Superior temporal gyrus (tissue), 1 donor: ENCODE data around the gene RIPOR3.
"Not testable (repeated sequence)": the region's sequence is repeated elsewhere in the genome, so short reads cannot be mapped to it uniquely, and the experiment has no call there.

ENCODE experiments used
- DNase-seq: peaks from one replicate; pipeline ENCODE4 v3.0.0-alpha.2; 2016; ENCODE audit errors: extremely low spot score

RIPOR3 gene

DNA sequence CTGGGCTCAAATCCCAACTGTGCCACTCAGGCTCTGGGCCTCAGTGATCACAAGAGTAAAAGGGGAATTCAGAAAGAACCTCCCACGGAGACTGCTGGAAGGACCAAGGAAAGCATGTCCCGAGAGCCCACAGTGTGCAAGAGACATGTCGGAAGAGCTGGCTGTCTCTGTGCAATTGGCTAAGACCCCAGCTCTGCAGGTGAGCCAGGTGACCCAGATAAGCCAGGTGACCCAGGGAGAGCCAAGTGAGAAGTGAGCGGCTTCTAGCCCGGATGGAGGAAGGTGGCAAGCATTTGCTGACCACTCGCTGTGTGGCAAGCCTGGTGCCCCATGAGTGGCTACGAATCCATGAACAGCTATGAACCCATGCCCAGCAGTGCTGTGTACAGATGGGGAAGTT is 59.1 kb downstream of the RIPOR3 start:
- DNase-seq, result no peak

GRCh38 chr20:50630578-50631263 is 60.6 kb downstream of the RIPOR3 start:
- DNase-seq, result no peak

DNA sequence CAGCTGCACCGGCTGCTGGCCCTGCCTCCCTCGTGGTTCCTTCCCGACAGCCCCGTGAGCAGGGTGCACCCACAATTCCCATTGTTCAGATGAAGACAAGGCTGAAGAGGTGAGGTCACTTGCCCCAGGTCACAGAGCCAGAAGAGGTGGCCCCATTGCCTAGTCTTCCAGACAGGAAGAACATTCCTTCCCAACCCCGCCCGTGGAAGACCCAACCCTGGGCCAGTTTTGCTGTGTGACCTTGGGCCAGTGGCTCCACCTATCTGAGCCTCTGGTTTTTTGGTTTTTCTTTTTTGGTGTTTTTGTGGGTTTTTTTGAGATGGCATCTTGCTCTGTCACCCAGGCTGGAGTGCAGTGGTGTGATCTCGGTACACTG is 61.7 kb downstream of the RIPOR3 start:
- no peak for DNase-seq

DNA sequence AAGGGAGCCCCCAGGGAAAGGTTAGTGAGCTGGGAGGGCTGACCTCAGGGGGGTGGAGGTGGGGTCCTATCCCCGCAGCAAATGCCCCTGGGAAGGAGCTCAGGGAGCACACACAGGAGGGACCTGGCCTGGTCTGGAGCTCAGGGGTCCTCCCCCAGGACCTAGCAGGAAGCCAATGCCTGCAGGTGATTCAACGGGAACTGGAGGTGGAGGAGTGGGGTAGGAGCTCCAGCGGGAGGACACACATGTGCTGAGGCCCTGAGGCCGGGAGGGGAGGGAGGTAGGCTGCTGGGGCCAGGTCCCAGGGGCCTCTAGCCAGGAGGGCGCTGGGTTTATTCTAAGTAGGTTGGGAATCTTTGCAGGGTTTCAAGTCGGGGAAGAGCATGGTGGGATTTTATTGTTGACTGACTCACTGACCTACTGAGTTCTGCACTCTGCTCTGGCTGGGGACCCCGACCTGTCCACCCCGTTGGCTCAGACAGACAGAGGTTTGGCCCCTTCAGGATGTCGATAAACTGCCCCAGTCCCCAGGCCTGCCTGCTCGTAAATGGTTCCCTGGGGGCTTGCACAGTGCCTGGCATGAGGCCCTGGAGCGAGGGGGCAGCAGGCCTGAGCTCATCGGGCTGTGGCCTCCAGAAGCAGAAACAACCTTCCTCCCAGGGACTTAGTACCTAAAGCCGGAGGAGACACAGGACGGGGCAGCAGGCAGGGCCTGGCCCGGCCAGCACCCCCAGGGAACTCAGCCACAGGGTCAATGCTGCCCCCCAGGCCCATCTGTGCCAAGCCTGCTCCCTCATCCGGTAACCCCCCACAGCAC is 62.3 kb downstream of the RIPOR3 start:
- no peak for DNase-seq

DNA sequence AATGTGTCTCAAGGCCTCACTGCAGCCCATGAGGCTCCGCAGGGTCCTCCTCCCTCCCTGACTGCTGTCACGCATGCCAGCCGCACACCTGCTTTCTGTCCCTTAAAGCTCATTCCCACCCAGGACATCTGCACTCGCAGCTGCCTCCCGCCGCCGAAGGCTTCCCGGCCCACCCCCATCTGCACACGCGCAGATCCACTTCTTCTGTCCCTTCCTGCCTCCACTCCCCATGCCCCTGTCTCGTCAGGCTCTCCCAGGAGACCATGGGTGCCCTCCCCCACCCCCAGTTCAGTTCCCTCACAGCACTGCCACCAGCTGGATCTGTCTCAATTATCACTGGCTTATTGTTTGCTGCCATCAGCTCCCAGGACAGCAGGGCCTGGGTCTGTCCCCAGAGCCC is 63.0 kb downstream of the RIPOR3 start:
- DNase-seq, result no peak

DNA sequence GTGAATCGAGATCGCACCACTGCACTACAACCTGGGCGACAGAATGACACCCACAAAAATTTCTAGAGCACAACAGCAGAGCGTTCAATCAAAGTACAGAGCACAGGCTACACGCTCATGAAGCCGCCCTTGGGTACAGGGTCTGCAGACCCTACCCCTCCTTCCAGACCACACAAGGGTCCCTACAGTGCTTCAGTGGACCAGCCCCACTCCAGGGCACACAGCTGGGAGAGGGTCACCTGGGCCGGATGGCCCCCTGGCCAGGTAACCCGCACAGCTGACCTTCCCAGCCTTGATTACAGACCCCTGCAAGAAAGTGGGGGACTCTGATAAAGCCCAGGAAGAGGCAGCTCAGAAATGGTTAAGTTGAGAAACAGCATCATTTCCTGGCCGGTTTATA is 63.6 kb downstream of the RIPOR3 start:
- no peak for DNase-seq

DNA sequence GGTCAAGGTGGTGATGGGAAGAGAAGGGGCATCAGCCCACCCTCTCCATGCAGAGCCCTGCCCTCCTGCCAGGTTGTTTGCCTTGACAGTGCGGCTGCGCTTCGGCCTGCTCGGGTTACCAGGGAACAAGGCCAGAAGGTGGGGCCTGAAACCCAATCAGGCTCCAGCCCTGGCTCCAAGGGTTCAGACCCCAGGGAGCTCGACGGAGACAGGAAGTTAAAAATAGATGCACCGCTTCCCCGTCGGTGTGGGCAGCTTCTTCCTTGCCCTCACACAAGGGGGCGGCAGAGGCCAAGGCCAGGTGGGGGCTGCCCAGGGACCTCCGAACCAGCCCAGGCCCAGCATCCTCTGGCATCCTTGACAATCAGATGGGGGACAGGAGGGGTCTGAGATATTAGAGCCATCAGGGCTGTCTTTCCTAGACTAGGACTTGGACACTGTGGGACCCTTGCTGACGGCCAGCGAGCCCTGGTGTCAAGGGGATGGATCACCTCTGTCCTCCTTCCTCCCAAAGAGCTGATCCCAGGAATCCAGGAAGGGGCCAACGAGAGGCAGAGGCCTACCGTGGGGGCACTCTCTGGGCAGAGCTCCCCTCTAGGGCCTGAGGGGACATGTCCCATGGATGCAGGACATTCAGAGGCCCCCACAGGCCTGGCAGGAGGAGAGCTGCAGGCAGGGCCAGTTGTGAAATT is 65.2 kb downstream of the RIPOR3 start:
- no peak for DNase-seq

DNA sequence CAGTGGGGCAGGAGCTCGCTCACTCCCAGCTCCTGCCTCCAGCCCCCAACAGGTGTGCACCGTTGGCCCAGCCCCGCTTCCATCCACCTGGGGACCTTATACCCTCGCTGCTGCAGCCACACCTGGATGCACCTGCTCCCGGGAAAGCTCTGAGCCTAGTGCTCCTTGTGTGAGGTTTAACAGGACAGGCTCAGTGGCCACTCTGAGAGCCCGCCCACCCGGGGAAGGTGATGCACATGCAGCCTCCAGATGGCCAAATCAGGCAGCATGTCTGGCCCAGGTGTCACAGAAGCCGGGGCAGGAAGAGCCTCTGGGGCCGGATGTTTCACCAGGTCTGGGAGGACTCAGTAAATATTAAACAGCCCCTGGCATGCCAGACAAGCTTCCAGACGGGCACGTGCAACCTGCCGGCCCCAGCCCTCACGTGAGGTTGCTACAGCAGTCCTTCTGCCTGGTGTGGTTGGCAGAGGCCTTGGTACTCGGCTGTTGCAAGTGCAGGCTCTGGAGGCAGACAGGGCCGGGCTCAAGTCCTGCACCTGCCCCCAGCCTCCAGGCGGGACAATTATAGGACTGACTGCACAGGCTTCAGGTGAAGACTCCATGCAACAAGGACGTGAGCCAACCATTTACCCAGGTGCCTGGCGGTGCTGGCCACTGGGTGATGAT is 66.9 kb downstream of the RIPOR3 start:
- DNase-seq, result no peak

DNA sequence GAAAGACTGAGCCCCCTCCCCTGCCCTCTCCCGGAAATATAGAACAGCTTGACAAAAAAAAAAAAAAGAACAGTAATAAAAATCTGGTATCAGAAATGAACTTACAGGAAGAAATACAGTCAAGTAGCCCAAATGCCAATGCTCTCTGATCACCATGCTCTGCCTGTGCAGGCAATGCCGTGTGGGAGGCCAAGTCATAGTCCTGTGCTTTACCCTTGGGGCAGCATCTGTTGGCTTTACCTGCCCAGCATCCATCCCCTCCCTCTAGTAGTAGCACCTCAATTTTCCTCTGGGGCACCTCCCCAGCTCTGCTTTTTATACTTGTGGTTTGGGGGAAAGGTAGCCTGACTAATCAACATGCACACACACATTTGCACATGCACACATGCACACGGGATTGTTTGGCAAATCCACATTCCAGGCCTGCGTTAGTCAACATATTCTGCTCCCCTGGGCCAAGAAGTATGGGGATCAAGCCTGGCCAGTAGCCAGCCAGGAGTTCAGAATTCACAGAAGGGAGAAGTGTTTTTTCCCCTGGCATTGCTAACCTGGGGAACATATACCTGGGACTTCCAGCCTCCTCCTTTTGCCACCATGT is 70.2 kb downstream of the RIPOR3 start:
- DNase-seq, result no peak

GRCh38 chr20:50620459-50620858 is 70.9 kb downstream of the RIPOR3 start:
- DNase-seq, result not testable (repeated sequence)

- DNase-seq, result no peak
Measured at GRCh38 chr20:50618537-50618936, 72.8 kb downstream of the RIPOR3 start.

GRCh38 chr20:50617022-50617421 is 74.3 kb downstream of the RIPOR3 start:
- no peak for DNase-seq

DNA sequence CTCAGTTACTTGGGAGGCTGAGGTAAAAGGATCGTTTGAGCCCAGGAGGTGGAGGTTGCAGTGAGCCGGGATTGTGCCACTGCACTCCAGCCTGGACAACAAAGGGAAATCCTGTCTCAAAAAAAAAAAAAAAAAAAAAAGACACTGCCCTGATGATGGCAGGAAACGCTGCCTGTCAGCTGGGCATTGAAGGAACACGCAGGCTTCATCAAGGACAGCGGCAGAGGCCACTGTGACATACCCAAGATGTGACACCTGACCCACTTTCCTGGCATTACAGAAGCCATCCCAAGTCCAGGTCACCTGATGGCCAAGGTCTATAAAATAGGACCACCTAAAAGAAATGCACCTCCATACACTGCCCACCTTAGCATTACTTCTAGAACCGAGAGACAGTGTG is 75.9 kb downstream of the RIPOR3 start:
- no peak for DNase-seq

- DNase-seq, result no peak
Measured at GRCh38 chr20:50613438-50614169, 77.7 kb downstream of the RIPOR3 start.

DNA sequence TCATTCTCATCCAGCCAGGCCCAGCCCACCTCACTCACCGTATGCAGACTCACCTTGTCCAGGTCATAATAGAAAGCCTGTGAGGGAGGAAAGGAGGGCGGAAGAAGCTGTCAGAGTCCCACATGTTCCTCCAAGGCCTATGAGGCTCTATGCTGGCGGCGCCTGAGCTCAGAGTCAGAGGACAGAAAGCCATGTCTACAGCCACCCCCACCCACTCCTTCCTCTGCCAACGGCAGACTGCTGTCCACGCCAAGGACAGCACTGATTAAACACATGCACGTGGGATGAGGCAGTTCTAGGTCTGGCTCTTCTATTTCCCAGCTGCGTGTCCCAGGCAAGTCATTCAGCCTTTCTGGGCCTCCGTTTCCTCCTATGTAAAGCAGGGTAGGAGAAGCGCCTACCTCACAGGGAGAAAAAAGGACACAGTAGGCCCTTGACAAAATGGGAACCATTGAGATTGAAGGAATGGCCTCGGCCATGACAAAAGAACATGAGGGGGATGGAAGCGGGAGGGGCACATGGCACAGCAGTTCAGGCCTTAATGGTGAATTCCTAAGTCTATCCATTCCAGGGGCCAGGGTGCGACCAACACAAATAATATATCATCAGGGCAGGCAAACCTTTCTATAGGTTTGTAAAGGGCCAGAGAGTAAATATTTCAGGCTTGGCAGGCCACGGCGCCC is 80.1 kb downstream of the RIPOR3 start:
- no peak for DNase-seq

GRCh38 chr20:50610212-50610718 is 81.1 kb downstream of the RIPOR3 start:
- no peak for DNase-seq

DNA sequence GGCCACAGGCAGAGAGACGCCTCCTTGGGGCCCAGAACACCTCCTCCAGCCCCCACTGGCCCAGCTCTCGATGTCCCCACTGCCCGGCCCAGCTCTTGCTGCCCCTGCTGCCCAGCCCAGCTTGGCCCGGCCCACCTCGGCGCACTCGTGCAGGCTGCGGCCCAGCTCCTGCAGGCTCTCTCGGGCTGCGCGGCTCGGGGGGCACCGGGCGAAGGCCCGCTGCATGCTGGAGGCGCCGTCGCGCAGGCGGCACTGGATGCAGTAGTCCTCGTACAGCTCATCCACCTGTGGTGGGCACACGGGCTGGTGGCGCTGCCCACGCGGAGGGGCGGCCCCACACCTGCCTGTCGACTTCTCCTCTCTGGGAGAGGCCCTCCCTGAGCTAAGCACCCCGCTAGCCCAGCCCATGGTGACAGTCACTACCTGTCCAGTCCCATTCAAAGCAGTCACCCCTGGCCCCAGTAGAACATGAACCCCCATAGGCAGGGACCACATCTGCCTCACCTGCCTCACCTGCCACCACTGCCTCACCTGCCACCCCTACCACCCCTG is 81.8 kb downstream of the RIPOR3 start:
- DNase-seq, result no peak

- no peak for DNase-seq
Measured at GRCh38 chr20:50608750-50609104, 82.6 kb downstream of the RIPOR3 start.

- DNase-seq, result no peak
Measured at GRCh38 chr20:50607850-50608749, 83.2 kb downstream of the RIPOR3 start.
